MG63 (cell line): ENCODE results near the gene PFKFB2. TPM values are rescaled to one million over a fixed set of nuclear protein-coding genes. Genes with fewer than 3 reads are reported as not detected.
A peak's percentile ranks its signal among the peaks of the same experiment; 100 is the strongest.

Experiments
- DNase-seq: peaks from one replicate; pipeline ENCODE4 v3.0.0-alpha.2; 2020
- H3K27me3 ChIP-seq: fragments of 250-450 bp; sonication (Bioruptor Pico); 2 replicates; pipeline ENCODE4 v1.5.1; 2020; ENCODE audit warnings: mild to moderate bottlenecking, moderate library complexity
- H3K36me3 ChIP-seq: fragments of 250-450 bp; sonication (Bioruptor Pico); 2 replicates; pipeline ENCODE4 v1.5.1; 2020; ENCODE audit warnings: mild to moderate bottlenecking, moderate library complexity
- H3K4me3 ChIP-seq: fragments of 250-450 bp; sonication (Bioruptor Pico); 2 replicates; pipeline ENCODE4 v1.5.1; 2020; ENCODE audit warnings: mild to moderate bottlenecking, moderate library complexity
- H3K9me3 ChIP-seq: fragments of 250-450 bp; sonication (Bioruptor Pico); 2 replicates; pipeline ENCODE4 v1.5.1; 2020; ENCODE audit warnings: mild to moderate bottlenecking, moderate library complexity
- total RNA-seq: library from RNA; depleted of rRNA; stranded (reverse); fragments of >200 nt; shearing (Covaris generic); gene quantifications from 2 replicates; pipeline ENCODE4 v1.2.3, GENCODE V29; 2014; ENCODE audit warnings: low replicate concordance

PFKFB2 gene
- total RNA-seq, 1 experiment from 2014 or later: 2.4 TPM

GRCh38 chr1:207020065-207020708, 32.9 kb upstream of the PFKFB2 start:
- DNase-seq: no peak
- Histone ChIP-seq H3K27me3 (no peaks in the 10 kb centered on the region), H3K4me3 (no peak overlapping the region), H3K9me3 (no peaks in the 10 kb centered on the region), H3K36me3 (no peaks in the 10 kb centered on the region)

- H3K36me3 ChIP-seq: no peaks in the 10 kb centered on the region
- H3K27me3 ChIP-seq: no peaks in the 10 kb centered on the region
- DNase-seq: no peak
- no peaks in the 10 kb centered on the region for H3K9me3 ChIP-seq
- H3K4me3 ChIP-seq: no peak overlapping the region
Observed at GRCh38 chr1:207020709-207021107, 32.4 kb upstream of the PFKFB2 start.

- no peaks in the 10 kb centered on the region for H3K36me3 ChIP-seq
- DNase-seq: peak; percentile 58
- H3K9me3 ChIP-seq: no peaks in the 10 kb centered on the region
- no peak overlapping the region for H3K4me3 ChIP-seq
- no peaks in the 10 kb centered on the region for H3K27me3 ChIP-seq
Observed at GRCh38 chr1:207021139-207021861, 31.8 kb upstream of the PFKFB2 start.

GRCh38 chr1:207021876-207022596, 31.0 kb upstream of the PFKFB2 start:
- Histone ChIP-seq H3K36me3 (no peaks in the 10 kb centered on the region), H3K27me3 (no peaks in the 10 kb centered on the region), H3K4me3 (no peak overlapping the region), H3K9me3 (no peaks in the 10 kb centered on the region)
- DNase-seq: peak; percentile 58

GRCh38 chr1:207022996-207023679, 29.9 kb upstream of the PFKFB2 start:
- Histone ChIP-seq H3K27me3 (no peaks in the 10 kb centered on the region), H3K9me3 (no peaks in the 10 kb centered on the region), H3K4me3 (no peak overlapping the region), H3K36me3 (no peaks in the 10 kb centered on the region)
- DNase-seq: no peak

- Histone ChIP-seq H3K4me3 (no peak overlapping the region), H3K27me3 (no peaks in the 10 kb centered on the region), H3K36me3 (no peaks in the 10 kb centered on the region), H3K9me3 (no peaks in the 10 kb centered on the region)
- no peak for DNase-seq
Observed at GRCh38 chr1:207024202-207025145, 28.6 kb upstream of the PFKFB2 start.

- no peaks in the 10 kb centered on the region for H3K9me3 ChIP-seq
- no peak overlapping the region for H3K4me3 ChIP-seq
- peak; percentile 79 for DNase-seq
- no peaks in the 10 kb centered on the region for H3K36me3 ChIP-seq
- no peaks in the 10 kb centered on the region for H3K27me3 ChIP-seq
Observed at GRCh38 chr1:207025146-207025880, 27.8 kb upstream of the PFKFB2 start.

- no peaks in the 10 kb centered on the region for H3K36me3 ChIP-seq
- H3K27me3 ChIP-seq: no peaks in the 10 kb centered on the region
- H3K9me3 ChIP-seq: no peaks in the 10 kb centered on the region
- DNase-seq: no peak
- H3K4me3 ChIP-seq: no peak overlapping the region
Observed at GRCh38 chr1:207026104-207026534, 27.0 kb upstream of the PFKFB2 start.

- Histone ChIP-seq H3K4me3 (no peak overlapping the region), H3K27me3 (no peaks in the 10 kb centered on the region), H3K36me3 (no peaks in the 10 kb centered on the region), H3K9me3 (no peaks in the 10 kb centered on the region)
- DNase-seq: peak; percentile 79
Observed at GRCh38 chr1:207027206-207027777, 25.8 kb upstream of the PFKFB2 start.

GRCh38 chr1:207027921-207028320, 25.2 kb upstream of the PFKFB2 start:
- H3K27me3 ChIP-seq: no peaks in the 10 kb centered on the region

GRCh38 chr1:207028884-207029650, 24.0 kb upstream of the PFKFB2 start:
- no peaks in the 10 kb centered on the region for H3K9me3 ChIP-seq

More at GRCh38 chr1:207027921-207028320, 25.2 kb upstream of the PFKFB2 start:
- H3K9me3 ChIP-seq: no peaks in the 10 kb centered on the region
- no peak for DNase-seq
- no peak overlapping the region for H3K4me3 ChIP-seq
- H3K36me3 ChIP-seq: no peaks in the 10 kb centered on the region

GRCh38 chr1:207029701-207030521, 23.2 kb upstream of the PFKFB2 start:
- no peak overlapping the region for H3K4me3 ChIP-seq
- H3K27me3 ChIP-seq: no peaks in the 10 kb centered on the region
- H3K36me3 ChIP-seq: no peaks in the 10 kb centered on the region
- DNase-seq: no peak
- H3K9me3 ChIP-seq: no peaks in the 10 kb centered on the region

More at GRCh38 chr1:207028884-207029650, 24.0 kb upstream of the PFKFB2 start:
- no peaks in the 10 kb centered on the region for H3K36me3 ChIP-seq
- DNase-seq: peak; percentile 86
- H3K4me3 ChIP-seq: no peak overlapping the region
- no peaks in the 10 kb centered on the region for H3K27me3 ChIP-seq

- no peak overlapping the region for H3K4me3 ChIP-seq
- H3K27me3 ChIP-seq: no peaks in the 10 kb centered on the region
- no peaks in the 10 kb centered on the region for H3K9me3 ChIP-seq
- no peak for DNase-seq
- no peaks in the 10 kb centered on the region for H3K36me3 ChIP-seq
Observed at GRCh38 chr1:207030522-207031009, 22.5 kb upstream of the PFKFB2 start.

- DNase-seq: no peak
- Histone ChIP-seq H3K27me3 (no peaks in the 10 kb centered on the region), H3K36me3 (no peaks in the 10 kb centered on the region), H3K9me3 (no peaks in the 10 kb centered on the region), H3K4me3 (no peak overlapping the region)
Observed at GRCh38 chr1:207031016-207031415, 22.1 kb upstream of the PFKFB2 start.
